ENCODE measurements around the gene GTF2A1L.

The GTF2A1L gene

GRCh38 chr2:48711343-48711742, 93.7 kb downstream of the GTF2A1L start:
- FAIRE-seq, result no peak
- TF ChIP-seq CTCF (IDR thresholded peaks at IDR 0.05; ENCODE audit: insufficient read depth, missing control alignments), result no peak

GRCh38 chr2:48712151-48712550, 94.5 kb downstream of the GTF2A1L start:
- DNase-seq (ENCODE audit: insufficient read length, low spot score), result no peak
- no peak for FAIRE-seq
- TF ChIP-seq CTCF (IDR thresholded peaks at IDR 0.05; ENCODE audit: insufficient read depth, missing control alignments), result no peak

More at GRCh38 chr2:48711343-48711742, 93.7 kb downstream of the GTF2A1L start:
- no peak for DNase-seq (ENCODE audit: insufficient read length, low spot score)

GRCh38 chr2:48713647-48714046, 96.0 kb downstream of the GTF2A1L start:
- TF ChIP-seq CTCF (IDR thresholded peaks at IDR 0.05; ENCODE audit: insufficient read depth, missing control alignments), result no peak
- FAIRE-seq (no peak), DNase-seq (ENCODE audit: insufficient read length, low spot score) (no peak)

- FAIRE-seq (no peak), DNase-seq (ENCODE audit: insufficient read length, low spot score) (no peak)
- no peak for TF ChIP-seq CTCF (IDR thresholded peaks at IDR 0.05; ENCODE audit: insufficient read depth, missing control alignments)
These were observed 96.6 kb downstream of the GTF2A1L start for GRCh38 chr2:48714245-48714644.

- no peak for FAIRE-seq
- no peak for DNase-seq (ENCODE audit: insufficient read length, low spot score)
- no peak for TF ChIP-seq CTCF (IDR thresholded peaks at IDR 0.05; ENCODE audit: insufficient read depth, missing control alignments)
These were observed 97.6 kb downstream of the GTF2A1L start for GRCh38 chr2:48715042-48715899.

GRCh38 chr2:48715956-48716355, 98.3 kb downstream of the GTF2A1L start:
- no peak for FAIRE-seq
- no peak for TF ChIP-seq CTCF (IDR thresholded peaks at IDR 0.05; ENCODE audit: insufficient read depth, missing control alignments)
- DNase-seq (ENCODE audit: insufficient read length, low spot score), result no peak

- no peak for DNase-seq (ENCODE audit: insufficient read length, low spot score)
- no peak for TF ChIP-seq CTCF (IDR thresholded peaks at IDR 0.05; ENCODE audit: insufficient read depth, missing control alignments)
- no peak for FAIRE-seq
These were observed 100.2 kb downstream of the GTF2A1L start for GRCh38 chr2:48717846-48718245.

Measured in D721Med (cell line).